BLaER1 treated with 17β-estradiol and CSF1 and Interleukin-3, amounts not matched to agents 10 nM and 100 nM (cell line): ENCODE measurements around the gene ATRIP.

Experiments
- H3K27ac ChIP-seq, 11 experiments: shearing (Covaris generic); formaldehyde crosslinking; 2 replicates each; pipeline ENCODE4 v1.8.1; 2022
- H3K27me3 ChIP-seq, 11 experiments: shearing (Covaris generic); formaldehyde crosslinking; 2 replicates each; pipeline ENCODE4 v1.8.1; 2022
- H3K36me3 ChIP-seq, 11 experiments: shearing (Covaris generic); formaldehyde crosslinking; 2 replicates each; pipeline ENCODE4 v1.8.1; 2022
- H3K4me1 ChIP-seq, 10 experiments: shearing (Covaris generic); formaldehyde crosslinking; 2 replicates each; pipeline ENCODE4 v1.8.1; 2022
- H3K4me2 ChIP-seq, 11 experiments: shearing (Covaris generic); formaldehyde crosslinking; 2 replicates each; pipeline ENCODE4 v1.8.1; 2022
- H3K4me3 ChIP-seq, 10 experiments: shearing (Covaris generic); formaldehyde crosslinking; 2 replicates each; pipeline ENCODE4 v1.8.1; 2022
- H3K9ac ChIP-seq, 11 experiments: shearing (Covaris generic); formaldehyde crosslinking; 2 replicates each; pipeline ENCODE4 v1.8.1; 2022
- H3K9me3 ChIP-seq, 11 experiments: shearing (Covaris generic); formaldehyde crosslinking; replicated peaks in 1 of 11; 2 replicates each; pipeline ENCODE4 v1.8.1; 2022
- H4K20me1 ChIP-seq, 11 experiments: shearing (Covaris generic); formaldehyde crosslinking; 2 replicates each; pipeline ENCODE4 v1.8.1; 2022
- Cebpa-rat ChIP-seq, 11 experiments: shearing (Covaris generic); IDR thresholded peaks; 2 replicates each; pipeline ENCODE4 v1.8.1; 2022

ATRIP gene

DNA sequence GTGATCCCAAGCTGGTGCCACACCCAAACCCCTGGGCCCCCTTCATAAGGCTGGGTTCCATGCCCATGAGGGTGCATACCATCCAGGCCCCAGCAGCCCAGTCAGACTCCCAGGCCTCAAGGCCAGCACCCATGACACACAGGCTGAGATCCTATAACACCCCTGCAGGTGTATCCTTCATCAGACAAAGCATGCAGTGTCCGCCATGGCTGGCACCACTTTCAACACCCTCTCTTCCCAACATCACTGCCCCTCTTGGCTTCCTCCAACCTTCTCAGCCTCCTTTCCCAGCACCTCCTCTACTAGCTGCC, 10.1 kb upstream of the ATRIP start:
- peaks cover 26 to 37% (median 32%) of the 10 kb centered on the region in 11 experiments for H3K36me3 ChIP-seq
- H3K27me3 ChIP-seq, result no peaks in the 10 kb centered on the region
- H3K4me1 ChIP-seq, result peaks cover 37 to 56% (median 43%) of the 10 kb centered on the region in 10 experiments
- peak overlapping the region in 5 of 11 experiments; percentile 14 to 40 (median 34); a peak in 7 of 22 replicates for H3K27ac ChIP-seq
- H3K4me2 ChIP-seq, result peak overlapping the region; percentile 1 to 67 (median 55); a peak in 18 of 22 replicates
- no peaks in the 10 kb centered on the region for H3K9me3 ChIP-seq
- peak overlapping the region in 9 of 11 experiments; percentile 7 to 65 (median 33); a peak in 9 of 22 replicates for H3K9ac ChIP-seq
- peaks cover 3 to 22% (median 7%) of the 10 kb centered on the region in 11 experiments; a peak in 19 of 22 replicates for H4K20me1 ChIP-seq
- H3K4me3 ChIP-seq, result no peak overlapping the region
- TF ChIP-seq Cebpa-rat (IDR thresholded peaks at IDR 0.05), result no peak

DNA sequence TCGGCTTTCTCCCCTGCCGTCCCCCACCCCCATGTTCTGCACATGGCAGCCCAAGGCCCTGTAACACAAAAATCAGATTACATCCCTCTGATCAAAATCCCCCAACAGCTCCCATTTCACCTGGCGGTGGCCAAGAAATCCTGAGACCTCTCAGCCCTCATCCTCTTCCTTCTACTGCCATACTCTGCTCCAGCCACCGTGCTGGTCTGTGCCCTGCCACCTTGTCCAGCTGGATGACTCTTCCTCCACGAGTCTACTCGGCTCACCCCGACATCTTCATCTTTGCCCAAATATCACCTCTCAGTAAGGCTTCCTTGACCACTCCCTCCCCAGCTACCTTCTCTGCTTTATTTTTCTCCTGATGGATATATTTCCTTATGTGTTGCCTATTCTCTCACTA, 9.7 kb upstream of the ATRIP start:
- Histone ChIP-seq H3K4me1 (peaks cover 42 to 61% (median 47%) of the 10 kb centered on the region in 10 experiments), H3K4me2 (peak overlapping the region in 9 of 11 experiments; percentile 1 to 67 (median 56); a peak in 14 of 22 replicates), H3K27ac (peak overlapping the region in 4 of 11 experiments; percentile 14 to 40 (median 32); a peak in 4 of 22 replicates), H3K9me3 (no peaks in the 10 kb centered on the region), H3K9ac (peak overlapping the region in 9 of 11 experiments; percentile 7 to 65 (median 33); a peak in 9 of 22 replicates), H3K27me3 (no peaks in the 10 kb centered on the region), H3K4me3 (no peak overlapping the region), H4K20me1 (peaks cover 7 to 26% (median 12%) of the 10 kb centered on the region in 11 experiments; a peak in 19 of 22 replicates), H3K36me3 (peaks cover 28 to 40% (median 35%) of the 10 kb centered on the region in 11 experiments)
- no peak for TF ChIP-seq Cebpa-rat (IDR thresholded peaks at IDR 0.05)

DNA sequence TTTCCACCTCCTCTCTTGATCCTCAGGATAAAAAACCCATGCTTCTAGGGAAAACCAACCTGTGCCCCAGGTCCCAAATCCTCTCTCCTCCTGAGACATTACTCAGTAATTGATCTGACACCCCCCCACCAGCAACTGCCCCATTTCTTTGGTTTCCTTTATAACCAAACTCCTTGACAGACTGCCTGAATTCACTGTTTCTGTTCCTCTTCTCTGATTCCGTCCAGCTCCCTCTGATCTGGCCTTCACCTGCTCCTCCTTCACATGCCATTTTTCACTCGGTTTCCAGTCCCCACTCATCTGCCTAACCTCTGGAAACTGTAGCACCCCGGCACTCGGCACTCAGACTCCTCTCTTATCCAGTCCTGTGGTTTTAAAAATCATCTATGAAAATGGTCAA, 8.7 kb upstream of the ATRIP start:
- Histone ChIP-seq H3K4me2 (peak overlapping the region in 4 of 11 experiments; percentile 1 to 80 (median 15); a peak in 4 of 22 replicates), H3K9ac (peak overlapping the region in 4 of 11 experiments; percentile 32 to 48 (median 34); a peak in 4 of 22 replicates), H3K36me3 (peaks cover 26 to 40% (median 34%) of the 10 kb centered on the region in 11 experiments), H3K4me1 (peaks cover 45 to 64% (median 51%) of the 10 kb centered on the region in 10 experiments), H4K20me1 (peaks cover 10 to 34% (median 19%) of the 10 kb centered on the region in 11 experiments; a peak in 19 of 22 replicates), H3K27me3 (no peaks in the 10 kb centered on the region), H3K27ac (no peak overlapping the region), H3K9me3 (no peaks in the 10 kb centered on the region), H3K4me3 (no peak overlapping the region)
- TF ChIP-seq Cebpa-rat (IDR thresholded peaks at IDR 0.05), result no peak

DNA sequence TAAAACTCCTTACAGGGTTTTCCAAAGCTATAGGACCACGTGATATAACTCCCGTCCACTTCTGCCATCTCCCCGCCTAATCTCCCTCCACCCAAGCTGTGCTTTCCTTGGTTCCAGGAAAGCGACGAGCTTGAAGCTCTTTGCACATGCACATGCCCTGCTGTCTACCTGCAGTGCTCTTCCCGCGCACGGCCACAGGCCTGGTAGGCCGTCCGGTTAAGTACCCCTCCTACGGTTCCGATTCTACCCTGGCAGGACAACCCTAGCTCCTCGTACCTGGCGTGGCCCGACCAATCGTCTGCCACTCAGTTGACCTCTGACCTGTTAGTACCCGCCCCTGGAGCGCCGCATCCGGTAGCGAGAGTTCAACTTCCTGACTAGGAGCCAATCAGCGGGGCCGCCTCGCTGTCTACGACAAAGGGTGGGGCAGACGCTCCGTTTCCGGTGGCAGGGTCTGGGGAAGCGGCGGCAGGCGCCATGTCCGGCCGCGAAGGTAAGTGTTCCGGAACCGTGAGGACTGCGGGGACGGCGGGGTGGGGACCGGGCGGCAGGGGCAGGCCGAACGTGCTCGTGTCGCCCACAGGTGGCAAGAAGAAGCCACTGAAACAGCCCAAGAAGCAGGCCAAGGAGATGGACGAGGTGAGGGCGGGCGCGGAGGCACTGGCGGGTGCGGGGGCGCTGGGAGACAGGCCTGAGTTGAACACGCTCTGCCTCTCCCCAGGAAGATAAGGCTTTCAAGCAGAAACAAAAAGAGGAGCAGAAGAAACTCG, 6.5 kb upstream of the ATRIP start, which contains the start of the genes CCDC51 and TMA7:
CCDC51 (minus strand) TSS at position 300 of the 770 bp plus-strand sequence. CDS start 4,991 bp downstream, outside the sequence.
TMA7 (plus strand) TSS at position 438 of the 770 bp plus-strand sequence; CDS start at position 478, 40 bp downstream.
- Histone ChIP-seq H3K4me1 (peaks cover 44 to 61% (median 49%) of the 10 kb centered on the region in 10 experiments), H3K4me2 (peak within 1 kb of the TSS; percentile 76 to 94 (median 88)), H4K20me1 (peaks cover 10 to 45% (median 29%) of the 10 kb centered on the region in 11 experiments; a peak in 19 of 22 replicates), H3K4me3 (peak within 1 kb of the TSS; percentile 81 to 97 (median 92)), H3K9ac (peak within 1 kb of the TSS; percentile 85 to 93 (median 87)), H3K27me3 (no peaks in the 10 kb centered on the region), H3K36me3 (peaks cover 31 to 40% (median 36%) of the 10 kb centered on the region in 11 experiments), H3K9me3 (no peaks in the 10 kb centered on the region), H3K27ac (peak within 1 kb of the TSS; percentile 75 to 93 (median 88))
- no peak for TF ChIP-seq Cebpa-rat (IDR thresholded peaks at IDR 0.05)

DNA sequence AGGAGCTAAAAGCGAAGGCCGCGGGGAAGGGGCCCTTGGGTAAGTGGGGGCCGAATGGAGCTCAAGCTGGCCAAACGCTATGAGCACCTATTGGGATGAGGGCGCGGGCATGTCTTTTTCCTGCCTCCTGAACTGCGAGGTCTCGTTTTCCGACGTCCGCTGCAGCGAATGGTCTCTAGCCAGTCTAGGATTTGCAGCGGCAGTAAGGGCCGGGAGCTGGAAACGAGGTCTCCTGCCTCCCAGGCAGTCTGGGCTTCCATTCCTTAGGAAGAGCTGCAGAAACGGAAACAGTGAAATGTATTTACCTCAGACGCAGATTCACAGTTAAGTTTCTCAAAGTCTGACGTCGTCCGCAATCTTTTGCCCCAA, 6.0 kb upstream of the ATRIP start:
- peak overlapping the region; percentile 85 to 93 (median 87) for H3K9ac ChIP-seq
- peaks cover 31 to 41% (median 36%) of the 10 kb centered on the region in 11 experiments for H3K36me3 ChIP-seq
- H3K9me3 ChIP-seq, result no peaks in the 10 kb centered on the region
- peaks cover 10 to 45% (median 29%) of the 10 kb centered on the region in 11 experiments; a peak in 19 of 22 replicates for H4K20me1 ChIP-seq
- no peak for TF ChIP-seq Cebpa-rat (IDR thresholded peaks at IDR 0.05)
- H3K4me2 ChIP-seq, result peak overlapping the region; percentile 76 to 94 (median 87)
- peak overlapping the region; percentile 75 to 93 (median 88) for H3K27ac ChIP-seq
- H3K4me1 ChIP-seq, result peaks cover 43 to 65% (median 50%) of the 10 kb centered on the region in 10 experiments
- H3K27me3 ChIP-seq, result no peaks in the 10 kb centered on the region
- H3K4me3 ChIP-seq, result peak overlapping the region; percentile 81 to 97 (median 92)

DNA sequence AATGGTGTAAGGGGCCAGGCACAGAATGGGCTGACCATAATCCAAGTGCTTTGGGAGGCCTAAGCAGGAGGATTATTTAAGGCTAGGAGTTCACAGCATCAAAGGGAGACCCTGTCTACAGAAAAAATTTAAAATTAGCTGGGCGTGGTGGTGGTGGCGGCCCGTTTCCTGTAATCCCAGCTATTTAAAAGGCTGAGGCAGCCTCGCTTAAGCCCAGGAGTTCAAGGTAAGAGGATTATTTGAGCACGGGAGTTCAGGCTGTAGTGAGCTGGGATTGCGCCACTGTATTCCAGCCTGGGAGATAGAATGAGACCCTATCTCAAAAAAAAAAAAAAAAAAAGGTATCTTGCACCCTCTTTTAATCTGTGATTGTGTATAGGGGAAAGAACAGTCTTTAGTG, 4.6 kb upstream of the ATRIP start:
- peak overlapping the region; percentile 85 to 93 (median 87); a peak in 21 of 22 replicates for H3K9ac ChIP-seq
- peak overlapping the region; percentile 76 to 94 (median 87) for H3K4me2 ChIP-seq
- H4K20me1 ChIP-seq, result peaks cover 10 to 45% (median 29%) of the 10 kb centered on the region in 11 experiments; a peak in 18 of 22 replicates
- H3K4me1 ChIP-seq, result peaks cover 36 to 61% (median 47%) of the 10 kb centered on the region in 10 experiments
- H3K36me3 ChIP-seq, result peaks cover 31 to 41% (median 36%) of the 10 kb centered on the region in 11 experiments
- no peaks in the 10 kb centered on the region for H3K27me3 ChIP-seq
- TF ChIP-seq Cebpa-rat (IDR thresholded peaks at IDR 0.05), result no peak
- H3K27ac ChIP-seq, result 0 out of 22 replicates have a peak overlapping the region, but pooled peaks of 1 of the 11 experiments have one; percentile 90
- no peaks in the 10 kb centered on the region for H3K9me3 ChIP-seq
- peak overlapping the region; percentile 81 to 97 (median 92); a peak in 19 of 20 replicates for H3K4me3 ChIP-seq

DNA sequence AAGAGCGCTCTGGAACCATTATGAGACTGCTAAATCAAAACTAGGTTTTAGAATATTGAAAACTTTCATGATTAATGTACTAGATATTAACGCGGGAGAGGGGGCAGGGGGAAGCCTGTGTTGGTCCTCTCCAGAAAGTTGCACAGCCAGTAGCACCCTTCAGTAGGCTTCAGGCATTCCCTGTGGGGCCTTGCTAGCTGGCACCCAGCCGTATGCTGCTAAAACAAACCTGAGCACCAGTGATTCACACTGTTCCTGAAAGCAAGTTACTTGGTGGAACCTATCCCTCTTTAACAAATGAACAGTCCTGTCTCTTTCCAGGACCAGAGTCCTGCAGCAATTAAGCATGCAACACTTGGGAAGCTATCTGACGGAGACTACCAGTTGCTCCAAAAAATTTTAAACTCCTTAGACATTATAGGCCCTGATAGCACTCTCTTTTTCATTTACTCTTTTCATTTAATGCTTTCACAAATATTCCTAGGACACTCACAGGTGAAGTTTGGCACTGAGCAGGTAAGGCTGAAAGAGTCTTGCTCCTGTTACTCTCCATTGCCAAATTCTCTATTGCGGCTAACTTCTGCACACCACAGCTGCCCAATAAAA, 1.2 kb upstream of the ATRIP start:
- H3K36me3 ChIP-seq, result peaks cover 33 to 64% (median 40%) of the 10 kb centered on the region in 11 experiments
- peak overlapping the region; percentile 83 to 99 (median 89) for H3K4me2 ChIP-seq
- H3K4me1 ChIP-seq, result peaks cover 33 to 49% (median 40%) of the 10 kb centered on the region in 10 experiments
- no peaks in the 10 kb centered on the region for H3K9me3 ChIP-seq
- H3K27ac ChIP-seq, result no peak overlapping the region
- peak overlapping the region in 10 of 11 experiments; percentile 81 to 94 (median 90); a peak in 13 of 22 replicates for H3K9ac ChIP-seq
- H3K4me3 ChIP-seq, result peak overlapping the region; percentile 62 to 100 (median 88)
- no peak for TF ChIP-seq Cebpa-rat (IDR thresholded peaks at IDR 0.05)
- no peaks in the 10 kb centered on the region for H3K27me3 ChIP-seq
- peaks cover 10 to 44% (median 29%) of the 10 kb centered on the region in 11 experiments; a peak in 18 of 22 replicates for H4K20me1 ChIP-seq

DNA sequence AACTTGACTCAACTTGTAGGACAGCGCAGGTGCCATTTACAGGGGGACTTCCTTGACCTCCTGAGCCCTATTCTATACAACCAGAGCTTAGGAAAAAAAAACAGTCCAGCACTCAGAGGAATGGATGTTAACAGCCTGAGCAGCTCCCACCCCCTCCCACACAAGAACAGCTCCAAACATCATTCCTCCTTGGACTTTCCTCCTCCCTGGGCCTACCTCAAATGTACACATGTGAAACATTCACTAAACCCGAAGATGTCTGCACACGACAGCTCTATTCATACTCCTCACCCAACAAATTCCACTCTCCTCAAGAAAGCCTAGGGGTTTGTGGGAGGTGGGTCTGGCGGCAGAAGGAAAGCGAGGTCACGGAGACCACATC, 503 bp upstream of the ATRIP start:
- H3K9ac ChIP-seq, result peak overlapping the region; percentile 81 to 94 (median 89)
- H3K4me2 ChIP-seq, result peak overlapping the region; percentile 83 to 99 (median 89)
- H3K27ac ChIP-seq, result peak overlapping the region in 9 of 11 experiments; percentile 76 to 89 (median 83); a peak in 18 of 22 replicates
- peaks cover 32 to 46% (median 38%) of the 10 kb centered on the region in 10 experiments for H3K4me1 ChIP-seq
- H3K9me3 ChIP-seq, result no peaks in the 10 kb centered on the region
- no peaks in the 10 kb centered on the region for H3K27me3 ChIP-seq
- peaks cover 10 to 38% (median 26%) of the 10 kb centered on the region in 11 experiments; a peak in 18 of 22 replicates for H4K20me1 ChIP-seq
- H3K4me3 ChIP-seq, result peak overlapping the region; percentile 62 to 100 (median 88)
- peaks cover 34 to 70% (median 47%) of the 10 kb centered on the region in 11 experiments for H3K36me3 ChIP-seq
- TF ChIP-seq Cebpa-rat (IDR thresholded peaks at IDR 0.05), result no peak
